Bone marrow (tissue), 2 donors: ENCODE results near the gene CPNE7.
A peak's percentile ranks its signal among the peaks of the same experiment; 100 is the strongest.

Experiments
- DNase-seq, 2 donors: peaks; one replicate each; lab custom pipeline; 2025; lab: John Stamatoyannopoulos, UW

The CPNE7 gene

GRCh38 chr16:89549007-89549700, 26.4 kb upstream of the CPNE7 start:
- DNase-seq, result no peak

GRCh38 chr16:89550421-89551007, 25.0 kb upstream of the CPNE7 start:
- no peak for DNase-seq

GRCh38 chr16:89552329-89552728, 23.2 kb upstream of the CPNE7 start:
- DNase-seq, result no peak

GRCh38 chr16:89552913-89553312, 22.6 kb upstream of the CPNE7 start:
- no peak for DNase-seq

- DNase-seq, result no peak
These were observed 21.8 kb upstream of the CPNE7 start for GRCh38 chr16:89553733-89554132.

- DNase-seq, result no peak
These were observed 21.2 kb upstream of the CPNE7 start for GRCh38 chr16:89554343-89554742.

GRCh38 chr16:89555265-89555664, 20.3 kb upstream of the CPNE7 start:
- DNase-seq, result no peak

- no peak for DNase-seq
These were observed 19.8 kb upstream of the CPNE7 start for GRCh38 chr16:89555780-89556179.

- DNase-seq, result peak; percentile 43 to 61
These were observed 18.5 kb upstream of the CPNE7 start for GRCh38 chr16:89556750-89557689.

GRCh38 chr16:89557690-89558490, 17.7 kb upstream of the CPNE7 start:
- no peak for DNase-seq

- peak; percentile 79 to 91 for DNase-seq
These were observed 15.0 kb upstream of the CPNE7 start, which contains the start of gene RPL13 for GRCh38 chr16:89560378-89561141. TSS of gene RPL13 (plus strand) at chr16:89560682. CDS start at chr16:89560960, 278 bp downstream.

GRCh38 chr16:89561142-89561883, 14.2 kb upstream of the CPNE7 start:
- DNase-seq, result no peak

- DNase-seq, result no peak
These were observed 13.5 kb upstream of the CPNE7 start for GRCh38 chr16:89561884-89562599.

- no peak for DNase-seq
These were observed 12.6 kb upstream of the CPNE7 start for GRCh38 chr16:89562939-89563338.

GRCh38 chr16:89563639-89564392, 11.7 kb upstream of the CPNE7 start:
- no peak for DNase-seq

GRCh38 chr16:89564476-89565255, 10.9 kb upstream of the CPNE7 start:
- no peak for DNase-seq

GRCh38 chr16:89565256-89565505, 10.4 kb upstream of the CPNE7 start:
- no peak for DNase-seq
